Activated naive CD4-positive, alpha-beta T cell treated with anti-CD3 and anti-CD28 coated beads for 36 hours (primary cell): ENCODE data around the gene PRR5L. TPM values are rescaled to one million over a fixed set of nuclear protein-coding genes. Genes with fewer than 3 reads are reported as not detected.

Experiments used
- CTCF ChIA-PET: fragments of 350-600 bp; sonication (Branson Sonifier 250); formaldehyde crosslinking; loops from one replicate; lab custom pipeline; 2021; ENCODE audit warnings: antibody characterized with exemption; lab: Charles Lee
- DNase-seq: peaks from one replicate; pipeline ENCODE4 v3.0.0-alpha.2; 2020
- H3K27ac Mint-ChIP-seq: one replicate; pipeline ENCODE4 v1.8.0; 2021; ENCODE audit warnings: mild to moderate bottlenecking, mixed read lengths
- H3K27me3 Mint-ChIP-seq: one replicate; pipeline ENCODE4 v1.8.0; 2021; ENCODE audit warnings: low read depth, mixed read lengths
- H3K36me3 Mint-ChIP-seq: one replicate; pipeline ENCODE4 v1.8.0; 2021; ENCODE audit warnings: low read depth, mixed read lengths
- H3K4me1 Mint-ChIP-seq: one replicate; pipeline ENCODE4 v1.8.0; 2021; ENCODE audit warnings: low read depth, mixed read lengths
- H3K4me3 Mint-ChIP-seq: one replicate; pipeline ENCODE4 v1.8.0; 2021; ENCODE audit warnings: mild to moderate bottlenecking, moderate library complexity, mixed read lengths
- H3K9me3 Mint-ChIP-seq: one replicate; pipeline ENCODE4 v1.8.0; 2021; ENCODE audit warnings: mixed read lengths
- intact Hi-C: fragments of 100-400 bp; cut with micrococcal nuclease; formaldehyde crosslinking; loops from one replicate; pipeline ENCODE4 v1.15.1; 2023
- total RNA-seq, 2 experiments: library from RNA; stranded (reverse); gene quantifications; one replicate each; pipeline ENCODE4 v1.2.3, GENCODE V29; 2021

The PRR5L gene
- total RNA-seq, 2 experiments from 2014 or later = 11.2 to 13.1 TPM

GRCh38 chr11:36490026-36490806 lies 194.1 kb downstream of the PRR5L start:
- CTCF ChIA-PET = interaction anchor here (1.5 to 2.3 kb wide), 2 partner anchors 11 to 198 kb away, joined by 6 to 10 read pairs; no protein-coding TSS in a partner anchor
- no peak overlapping the region for H3K4me3 Mint-ChIP-seq
- H3K9me3 Mint-ChIP-seq = no peaks in the 10 kb centered on the region
- DNase-seq = no peak
- H3K27ac Mint-ChIP-seq = no peak overlapping the region
- H3K27me3 Mint-ChIP-seq = no peaks in the 10 kb centered on the region
- peaks cover 43% of the 10 kb centered on the region for H3K36me3 Mint-ChIP-seq
- H3K4me1 Mint-ChIP-seq = peaks cover 22% of the 10 kb centered on the region
- intact Hi-C loops = loop anchor here (5.0 kb wide), 2 partner anchors 257 to 448 kb away; no protein-coding TSS in a partner anchor

GRCh38 chr11:36492724-36493304 lies 196.7 kb downstream of the PRR5L start:
- CTCF ChIA-PET = interaction anchor here (0.6 to 4.5 kb wide), 43 partner anchors 9 to 845 kb away, joined by 3 to 98 read pairs (median 4); partner anchors contain the start of genes COMMD9 and TRAF6
- DNase-seq = peak; percentile 44
- H3K4me3 Mint-ChIP-seq = no peak overlapping the region
- peak overlapping the region; percentile 28 for H3K27ac Mint-ChIP-seq
- intact Hi-C loops = loop anchor here (1.0 to 5.0 kb wide), 7 partner anchors 16 to 877 kb away; no protein-coding TSS in a partner anchor
- no peaks in the 10 kb centered on the region for H3K27me3 Mint-ChIP-seq
- H3K9me3 Mint-ChIP-seq = no peaks in the 10 kb centered on the region
- peaks cover 36% of the 10 kb centered on the region for H3K36me3 Mint-ChIP-seq
- H3K4me1 Mint-ChIP-seq = peaks cover 22% of the 10 kb centered on the region

GRCh38 chr11:36493332-36493731 lies 197.2 kb downstream of the PRR5L start:
- H3K4me1 Mint-ChIP-seq = peaks cover 17% of the 10 kb centered on the region
- H3K9me3 Mint-ChIP-seq = no peaks in the 10 kb centered on the region
- peaks cover 36% of the 10 kb centered on the region for H3K36me3 Mint-ChIP-seq
- no peaks in the 10 kb centered on the region for H3K27me3 Mint-ChIP-seq
- intact Hi-C loops = loop anchor here (2.0 to 5.0 kb wide), 3 partner anchors 187 to 451 kb away; no protein-coding TSS in a partner anchor
- no peak for DNase-seq
- no peak overlapping the region for H3K4me3 Mint-ChIP-seq
- no peak overlapping the region for H3K27ac Mint-ChIP-seq
- CTCF ChIA-PET = interaction anchor here (0.6 to 4.5 kb wide), 41 partner anchors 9 to 845 kb away, joined by 3 to 98 read pairs (median 4); partner anchors contain the start of genes COMMD9 and TRAF6

- intact Hi-C loops = no loop called here
- no peaks in the 10 kb centered on the region for H3K9me3 Mint-ChIP-seq
- H3K4me1 Mint-ChIP-seq = peaks cover 19% of the 10 kb centered on the region
- DNase-seq = no peak
- H3K4me3 Mint-ChIP-seq = no peak overlapping the region
- H3K27me3 Mint-ChIP-seq = no peaks in the 10 kb centered on the region
- CTCF ChIA-PET = interaction anchor here (1.0 to 7.5 kb wide), 4 partner anchors 11 to 248 kb away, joined by 3 to 49 read pairs (median 4); partner anchors contain the start of genes COMMD9 and TRAF6
- H3K27ac Mint-ChIP-seq = no peak overlapping the region
- peaks cover 18% of the 10 kb centered on the region for H3K36me3 Mint-ChIP-seq
Observed at GRCh38 chr11:36498721-36499120, 202.6 kb downstream of the PRR5L start.

- H3K27ac Mint-ChIP-seq = no peak overlapping the region
- no peak for DNase-seq
- peaks cover 19% of the 10 kb centered on the region for H3K4me1 Mint-ChIP-seq
- H3K4me3 Mint-ChIP-seq = no peak overlapping the region
- peaks cover 18% of the 10 kb centered on the region for H3K36me3 Mint-ChIP-seq
- H3K27me3 Mint-ChIP-seq = no peaks in the 10 kb centered on the region
- intact Hi-C loops = no loop called here
- CTCF ChIA-PET = interaction anchor here (0.7 to 7.5 kb wide), 4 partner anchors 10 to 248 kb away, joined by 3 to 49 read pairs (median 4); partner anchors contain the start of genes COMMD9 and TRAF6
- H3K9me3 Mint-ChIP-seq = no peaks in the 10 kb centered on the region
Observed at GRCh38 chr11:36499315-36499714, 203.2 kb downstream of the PRR5L start.

- CTCF ChIA-PET = interaction anchor here (0.7 to 7.5 kb wide), 4 partner anchors 8 to 246 kb away, joined by 3 to 49 read pairs (median 5); partner anchors contain the start of genes COMMD9 and TRAF6
- intact Hi-C loops = loop anchor here (10.0 kb wide), 1 partner anchor 556 kb away; the partner anchor contains the start of gene LDLRAD3
- no peak for DNase-seq
- Mint-ChIP-seq H3K4me1 (peaks cover 23% of the 10 kb centered on the region), H3K36me3 (peaks cover 19% of the 10 kb centered on the region), H3K27ac (peak overlapping the region; percentile 74), H3K4me3 (no peak overlapping the region), H3K9me3 (no peaks in the 10 kb centered on the region), H3K27me3 (no peaks in the 10 kb centered on the region)
Observed at GRCh38 chr11:36500315-36500721, 204.2 kb downstream of the PRR5L start.

- no peak overlapping the region for H3K4me3 Mint-ChIP-seq
- no peaks in the 10 kb centered on the region for H3K9me3 Mint-ChIP-seq
- intact Hi-C loops = loop anchor here (10.0 kb wide), 1 partner anchor 556 kb away; the partner anchor contains the start of gene LDLRAD3
- no peak for DNase-seq
- H3K36me3 Mint-ChIP-seq = peaks cover 17% of the 10 kb centered on the region
- no peaks in the 10 kb centered on the region for H3K27me3 Mint-ChIP-seq
- no peak overlapping the region for H3K27ac Mint-ChIP-seq
- CTCF ChIA-PET = interaction anchor here (0.7 to 7.5 kb wide), 5 partner anchors 8 to 246 kb away, joined by 3 to 49 read pairs (median 7); partner anchors contain the start of gene COMMD9
- peaks cover 32% of the 10 kb centered on the region for H3K4me1 Mint-ChIP-seq
Observed at GRCh38 chr11:36501236-36501635, 205.1 kb downstream of the PRR5L start.

GRCh38 chr11:36507824-36508489 lies 211.9 kb downstream of the PRR5L start:
- CTCF ChIA-PET = interaction anchor here (0.6 to 3.2 kb wide), 4 partner anchors 7 to 239 kb away, joined by 3 to 17 read pairs (median 6); no protein-coding TSS in a partner anchor
- no peak for DNase-seq
- no peaks in the 10 kb centered on the region for H3K9me3 Mint-ChIP-seq
- H3K4me3 Mint-ChIP-seq = peak overlapping the region; percentile 97
- H3K36me3 Mint-ChIP-seq = peaks cover 2% of the 10 kb centered on the region
- no peaks in the 10 kb centered on the region for H3K27me3 Mint-ChIP-seq
- peak overlapping the region; percentile 2 for H3K27ac Mint-ChIP-seq
- intact Hi-C loops = loop anchor here (10.0 kb wide), 1 partner anchor 563 kb away; the partner anchor contains the start of gene LDLRAD3
- H3K4me1 Mint-ChIP-seq = peaks cover 32% of the 10 kb centered on the region

- peak overlapping the region; percentile 90 for H3K27ac Mint-ChIP-seq
- H3K36me3 Mint-ChIP-seq = peaks cover 2% of the 10 kb centered on the region
- H3K9me3 Mint-ChIP-seq = peaks cover 3% of the 10 kb centered on the region
- H3K4me1 Mint-ChIP-seq = peaks cover 32% of the 10 kb centered on the region
- H3K27me3 Mint-ChIP-seq = no peaks in the 10 kb centered on the region
- intact Hi-C loops = loop anchor here (1.0 to 10.0 kb wide), 3 partner anchors 16 to 564 kb away; partner anchors contain the start of gene LDLRAD3
- CTCF ChIA-PET = interaction anchor here (0.6 to 3.2 kb wide), 8 partner anchors 8 to 238 kb away, joined by 3 to 18 read pairs (median 4); no protein-coding TSS in a partner anchor
- peak overlapping the region; percentile 97 for H3K4me3 Mint-ChIP-seq
- no peak for DNase-seq
Observed at GRCh38 chr11:36508743-36509142, 212.7 kb downstream of the PRR5L start.

GRCh38 chr11:36509201-36509639 lies 213.1 kb downstream of the PRR5L start:
- DNase-seq = peak; percentile 53
- Mint-ChIP-seq H3K27ac (peak overlapping the region; percentile 90), H3K36me3 (peaks cover 2% of the 10 kb centered on the region), H3K4me1 (peaks cover 32% of the 10 kb centered on the region), H3K9me3 (peaks cover 3% of the 10 kb centered on the region), H3K27me3 (no peaks in the 10 kb centered on the region), H3K4me3 (peak overlapping the region; percentile 97)
- CTCF ChIA-PET = interaction anchor here (0.9 to 3.2 kb wide), 8 partner anchors 9 to 218 kb away, joined by 3 to 18 read pairs (median 6); no protein-coding TSS in a partner anchor
- intact Hi-C loops = loop anchor here (1.0 to 10.0 kb wide), 3 partner anchors 17 to 564 kb away; partner anchors contain the start of gene LDLRAD3
